HFFc6 (cell line): ENCODE data around the gene CD47. TPM values are rescaled to one million over a fixed set of nuclear protein-coding genes. Genes with fewer than 3 reads are reported as not detected.

Experiments
- DNase-seq: peaks from one replicate; pipeline ENCODE4 v3.0.0-alpha.2; 2018
- H3K27ac Mint-ChIP-seq: 2 replicates; pipeline ENCODE4 v1.8.0; 2020; ENCODE audit warnings: mild to moderate bottlenecking, mixed read lengths
- H3K27me3 Mint-ChIP-seq: 2 replicates; pipeline ENCODE4 v1.8.0; 2021; ENCODE audit warnings: mild to moderate bottlenecking, moderate library complexity, mixed read lengths; ENCODE audit not compliant: insufficient read depth
- H3K36me3 Mint-ChIP-seq: 2 replicates; pipeline ENCODE4 v1.8.0; 2021; ENCODE audit warnings: low read depth, mixed read lengths
- H3K4me1 Mint-ChIP-seq: 2 replicates; pipeline ENCODE4 v1.8.0; 2020; ENCODE audit warnings: low read depth, mixed read lengths
- H3K4me3 Mint-ChIP-seq: 2 replicates; pipeline ENCODE4 v1.8.0; 2020; ENCODE audit warnings: mild to moderate bottlenecking, moderate library complexity, mixed read lengths
- H3K9me3 Mint-ChIP-seq: 2 replicates; pipeline ENCODE4 v1.8.0; 2020; ENCODE audit warnings: mild to moderate bottlenecking, mixed read lengths
- CTCF ChIP-seq: fragments of 200-600 bp; sonication (generic); IDR thresholded peaks from 2 replicates; pipeline ENCODE4 v1.5.0; 2021; ENCODE audit warnings: antibody characterized with exemption, mild to moderate bottlenecking
- total RNA-seq, 6 experiments: library from RNA; stranded (reverse); fragmentation: NEBNext Ultra II Directional; extraction: Animal tissue kit (Norgen Biotek cat#: 25700); gene quantifications; 2 replicates in 1 of 6; 3 replicates in 5 of 6; pipeline ENCODE4 v1.2.3, GENCODE V29; 2021

Gene CD47
- total RNA-seq, 6 experiments from 2014 or later = 68.3 to 89.5 (median 77.1) TPM

GRCh38 chr3:108099679-108100428 lies 9.0 kb upstream of the CD47 start:
- H3K4me1 Mint-ChIP-seq = peaks cover 36% of the 10 kb centered on the region
- no peak for DNase-seq

GRCh38 chr3:108099244-108099643 lies 8.4 kb upstream of the CD47 start:
- no peak for TF ChIP-seq CTCF
- DNase-seq = peak; percentile 52
- no peaks in the 10 kb centered on the region for H3K36me3 Mint-ChIP-seq
- peak overlapping the region; percentile 40; the same call in 1 of the 2 replicates for H3K27ac Mint-ChIP-seq
- H3K4me1 Mint-ChIP-seq = peaks cover 33% of the 10 kb centered on the region
- no peak overlapping the region for H3K4me3 Mint-ChIP-seq
- no peaks in the 10 kb centered on the region for H3K9me3 Mint-ChIP-seq
- no peaks in the 10 kb centered on the region; the same call in none of the 2 replicates for H3K27me3 Mint-ChIP-seq

More at GRCh38 chr3:108099679-108100428, 9.0 kb upstream of the CD47 start:
- no peaks in the 10 kb centered on the region for H3K36me3 Mint-ChIP-seq
- no peak overlapping the region for H3K4me3 Mint-ChIP-seq
- TF ChIP-seq CTCF = no peak
- no peaks in the 10 kb centered on the region; the same call in none of the 2 replicates for H3K27me3 Mint-ChIP-seq
- H3K9me3 Mint-ChIP-seq = no peaks in the 10 kb centered on the region
- peak overlapping the region; percentile 40; the same call in 1 of the 2 replicates for H3K27ac Mint-ChIP-seq

DNA sequence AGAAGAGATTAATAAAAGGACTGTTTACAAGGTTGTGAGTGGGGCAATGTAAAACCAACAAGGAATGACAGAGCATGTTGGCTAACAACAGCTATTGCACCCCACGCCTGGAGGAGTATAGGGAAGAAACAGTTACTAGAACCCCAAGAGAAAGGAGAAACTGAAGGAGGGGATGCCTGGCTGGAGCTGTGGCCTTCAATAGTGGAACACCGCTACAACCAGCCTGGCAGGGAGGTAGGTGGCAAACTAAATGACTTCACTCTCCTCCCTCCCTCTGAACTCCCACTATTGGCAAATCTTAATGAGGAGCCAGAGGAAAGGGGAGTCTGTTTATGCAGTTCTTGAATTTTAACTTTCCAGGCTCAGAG lies 7.2 kb upstream of the CD47 start:
- Mint-ChIP-seq H3K27me3 (no peaks in the 10 kb centered on the region; the same call in none of the 2 replicates), H3K36me3 (no peaks in the 10 kb centered on the region), H3K4me1 (peaks cover 26% of the 10 kb centered on the region), H3K9me3 (no peaks in the 10 kb centered on the region), H3K27ac (no peak overlapping the region), H3K4me3 (no peak overlapping the region)
- no peak for DNase-seq
- TF ChIP-seq CTCF = no peak

GRCh38 chr3:108097322-108098002 lies 6.6 kb upstream of the CD47 start:
- Mint-ChIP-seq H3K4me3 (no peak overlapping the region), H3K4me1 (peaks cover 26% of the 10 kb centered on the region), H3K27ac (no peak overlapping the region), H3K27me3 (no peaks in the 10 kb centered on the region; the same call in none of the 2 replicates), H3K9me3 (no peaks in the 10 kb centered on the region), H3K36me3 (no peaks in the 10 kb centered on the region)
- TF ChIP-seq CTCF = no peak
- DNase-seq = no peak

- no peak for TF ChIP-seq CTCF
- Mint-ChIP-seq H3K4me3 (no peak overlapping the region), H3K27me3 (no peaks in the 10 kb centered on the region; the same call in 1 of the 2 replicates), H3K27ac (no peak overlapping the region), H3K9me3 (peaks cover under 1% of the 10 kb centered on the region; the same call in 1 of the 2 replicates), H3K4me1 (peaks cover 28% of the 10 kb centered on the region), H3K36me3 (no peaks in the 10 kb centered on the region)
- DNase-seq = peak; percentile 34
These were observed 5.9 kb upstream of the CD47 start for GRCh38 chr3:108096532-108097321.
